ENCODE results near the gene UGT1A10.

UGT1A10 gene

DNA sequence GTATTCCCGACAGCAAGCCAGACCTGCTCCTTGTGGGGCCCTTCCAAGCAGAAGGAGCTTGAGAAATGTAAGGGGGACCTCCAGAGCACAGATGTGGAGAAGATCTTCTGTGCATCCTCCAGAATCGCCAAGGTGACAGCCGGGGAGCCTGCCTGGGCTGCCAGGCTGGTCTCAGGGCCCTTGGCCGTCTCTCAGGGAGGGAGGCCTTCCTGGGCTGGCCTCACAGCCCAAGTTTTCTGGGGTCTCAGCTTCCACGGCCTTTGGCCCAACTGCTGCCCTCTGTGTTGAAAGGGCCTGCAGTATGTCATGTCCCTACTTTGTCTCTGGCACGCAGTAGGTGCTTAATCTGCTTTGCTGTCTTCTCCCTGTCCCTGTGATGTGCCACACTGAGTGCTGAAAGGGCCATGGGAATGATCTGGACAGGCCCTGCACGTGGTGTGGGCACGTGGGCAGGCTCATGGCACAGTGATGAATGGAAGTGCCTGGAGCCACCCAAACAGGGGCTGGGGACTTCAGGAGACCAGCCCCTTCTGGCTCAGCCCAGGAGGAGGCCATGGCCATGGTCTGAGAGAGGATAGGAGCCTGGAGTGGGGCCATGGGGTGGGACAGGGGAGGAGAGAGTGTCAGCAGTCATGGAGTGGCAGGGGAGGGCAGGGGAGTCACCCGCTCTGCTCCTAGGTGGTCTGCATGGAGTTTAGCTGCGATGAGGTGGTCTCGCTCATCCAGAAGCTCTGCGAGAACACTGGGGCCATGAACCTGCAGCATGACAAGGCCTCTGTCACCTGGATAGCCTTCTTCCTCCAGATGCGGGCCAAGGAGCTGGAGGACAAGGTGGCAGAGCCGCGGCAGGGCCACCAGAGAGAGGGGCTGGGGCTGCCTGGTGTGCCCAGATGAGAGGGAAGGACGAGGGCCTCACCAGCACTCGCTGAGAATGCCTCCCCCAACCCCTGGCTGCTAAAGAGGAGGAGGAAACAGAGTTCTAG is 182.7 kb downstream of the UGT1A10 start:
- Histone ChIP-seq H3K9me3 (ENCODE audit: severe bottlenecking) (no peaks in the 10 kb centered on the region), H3K36me3 (ENCODE audit: low read depth) (no peaks in the 10 kb centered on the region), H3K4me3 (ENCODE audit: severe bottlenecking) (no peak overlapping the region), H3K27me3 (ENCODE audit: insufficient read depth, poor library complexity, severe bottlenecking) (no peaks in the 10 kb centered on the region), H3K4me1 (ENCODE audit: insufficient read depth, poor library complexity, severe bottlenecking) (no peaks in the 10 kb centered on the region), H3K27ac (ENCODE audit: poor library complexity, severe bottlenecking) (no peak overlapping the region)
- ATAC-seq (ENCODE audit: low read depth) (no peak), DNase-seq (ENCODE audit: low spot score) (peak; percentile 41)
- TF ChIP-seq, protein P1, sequence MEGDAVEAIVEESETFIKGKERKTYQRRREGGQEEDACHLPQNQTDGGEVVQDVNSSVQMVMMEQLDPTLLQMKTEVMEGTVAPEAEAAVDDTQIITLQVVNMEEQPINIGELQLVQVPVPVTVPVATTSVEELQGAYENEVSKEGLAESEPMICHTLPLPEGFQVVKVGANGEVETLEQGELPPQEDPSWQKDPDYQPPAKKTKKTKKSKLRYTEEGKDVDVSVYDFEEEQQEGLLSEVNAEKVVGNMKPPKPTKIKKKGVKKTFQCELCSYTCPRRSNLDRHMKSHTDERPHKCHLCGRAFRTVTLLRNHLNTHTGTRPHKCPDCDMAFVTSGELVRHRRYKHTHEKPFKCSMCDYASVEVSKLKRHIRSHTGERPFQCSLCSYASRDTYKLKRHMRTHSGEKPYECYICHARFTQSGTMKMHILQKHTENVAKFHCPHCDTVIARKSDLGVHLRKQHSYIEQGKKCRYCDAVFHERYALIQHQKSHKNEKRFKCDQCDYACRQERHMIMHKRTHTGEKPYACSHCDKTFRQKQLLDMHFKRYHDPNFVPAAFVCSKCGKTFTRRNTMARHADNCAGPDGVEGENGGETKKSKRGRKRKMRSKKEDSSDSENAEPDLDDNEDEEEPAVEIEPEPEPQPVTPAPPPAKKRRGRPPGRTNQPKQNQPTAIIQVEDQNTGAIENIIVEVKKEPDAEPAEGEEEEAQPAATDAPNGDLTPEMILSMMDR (IDR thresholded peaks at IDR 0.05; ENCODE audit: poor library complexity, severe bottlenecking): no peak

DNA sequence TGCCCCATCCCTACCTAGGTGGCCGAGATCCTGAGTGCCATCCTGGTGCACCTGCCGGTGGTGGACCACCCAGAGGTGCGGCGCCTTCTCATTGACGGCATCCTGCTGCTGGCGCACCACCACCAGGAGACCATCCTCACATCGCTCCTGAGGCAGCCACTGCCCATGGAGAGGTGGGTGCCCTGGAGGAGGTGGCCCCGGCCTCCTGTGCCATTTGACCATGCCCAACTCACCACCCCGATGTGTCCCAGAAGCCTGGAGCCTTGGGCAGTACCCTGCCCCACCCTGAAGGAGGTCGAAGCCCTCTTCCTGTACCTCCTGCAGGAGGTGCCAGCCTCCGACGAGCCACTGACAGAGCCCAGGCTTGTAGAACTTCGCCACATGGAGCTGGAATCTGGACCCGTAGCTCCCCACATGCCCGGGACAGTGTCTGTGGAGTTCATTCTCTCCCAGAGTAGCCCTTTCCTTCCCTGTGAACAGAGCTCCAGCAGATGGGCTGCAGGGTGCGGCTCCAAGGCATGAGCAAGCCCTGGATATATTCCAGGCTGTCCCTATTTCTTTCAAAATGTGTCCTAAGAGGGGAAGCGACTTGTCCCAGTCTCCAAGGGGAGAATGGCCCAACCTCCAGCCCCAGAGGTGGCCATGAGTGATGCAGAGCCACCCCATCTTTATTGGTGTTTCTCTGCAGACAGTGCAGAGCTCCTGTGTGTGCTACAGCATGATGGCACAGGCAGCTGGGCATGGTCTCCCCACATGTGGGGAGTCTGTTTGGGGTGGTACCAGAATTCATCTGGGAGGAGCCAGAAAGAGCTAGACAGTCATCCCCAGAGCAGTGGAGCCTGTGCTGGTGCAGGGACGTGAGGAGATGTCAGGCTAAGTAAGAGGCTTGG is 183.9 kb downstream of the UGT1A10 start:
- Histone ChIP-seq H3K4me1 (ENCODE audit: insufficient read depth, poor library complexity, severe bottlenecking) (no peaks in the 10 kb centered on the region), H3K27me3 (ENCODE audit: insufficient read depth, poor library complexity, severe bottlenecking) (no peaks in the 10 kb centered on the region), H3K36me3 (ENCODE audit: low read depth) (no peaks in the 10 kb centered on the region), H3K27ac (ENCODE audit: poor library complexity, severe bottlenecking) (no peak overlapping the region), H3K9me3 (ENCODE audit: severe bottlenecking) (no peaks in the 10 kb centered on the region), H3K4me3 (ENCODE audit: severe bottlenecking) (no peak overlapping the region)
- DNase-seq (ENCODE audit: low spot score): peak; percentile 38
- ATAC-seq (ENCODE audit: low read depth): no peak
- TF ChIP-seq, protein P1 (IDR thresholded peaks at IDR 0.05; ENCODE audit: poor library complexity, severe bottlenecking): no peak

DNA sequence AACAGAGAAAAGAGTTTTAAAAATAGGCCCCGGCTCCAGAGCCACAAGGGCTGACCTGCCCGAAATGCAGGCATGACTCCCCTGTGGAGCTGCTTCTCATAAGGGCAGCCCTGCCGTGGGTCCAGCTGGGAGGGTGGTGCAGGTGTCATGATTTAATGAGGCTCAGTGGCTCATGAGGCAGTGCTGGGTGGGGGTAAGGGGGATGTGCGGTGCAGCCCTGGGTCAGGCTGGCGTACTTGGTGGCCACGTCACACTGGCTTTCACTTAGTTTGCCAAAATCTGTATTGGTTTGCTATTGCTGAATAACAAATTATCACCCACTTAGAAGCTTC is 184.5 kb downstream of the UGT1A10 start:
- TF ChIP-seq, protein P1 (IDR thresholded peaks at IDR 0.05; ENCODE audit: poor library complexity, severe bottlenecking): no peak
- no peaks in the 10 kb centered on the region for H3K27me3 ChIP-seq (ENCODE audit: insufficient read depth, poor library complexity, severe bottlenecking)
- no peaks in the 10 kb centered on the region for H3K36me3 ChIP-seq (ENCODE audit: low read depth)

DNA sequence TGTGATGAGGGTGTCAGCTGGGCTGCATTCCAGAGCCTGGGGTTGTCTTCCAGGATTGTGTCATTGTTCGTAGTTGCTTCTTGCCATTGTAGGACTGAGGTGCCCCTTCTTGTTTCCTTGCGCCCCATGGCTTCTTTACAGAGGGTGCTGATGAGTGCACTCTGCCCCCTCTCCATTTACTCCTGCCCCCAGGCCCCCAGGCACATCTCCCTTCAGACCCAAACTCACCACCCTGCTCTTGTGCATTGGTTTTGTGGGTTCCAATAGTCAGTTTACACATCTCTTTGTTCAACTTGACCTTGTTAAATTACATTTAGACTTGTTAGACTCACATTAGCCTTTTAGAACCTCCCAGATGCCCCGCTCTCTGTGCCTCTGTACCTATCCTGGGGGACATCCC is 184.9 kb downstream of the UGT1A10 start:
- Histone ChIP-seq H3K4me3 (ENCODE audit: severe bottlenecking) (no peak overlapping the region), H3K4me1 (ENCODE audit: insufficient read depth, poor library complexity, severe bottlenecking) (no peaks in the 10 kb centered on the region), H3K9me3 (ENCODE audit: severe bottlenecking) (no peaks in the 10 kb centered on the region), H3K36me3 (ENCODE audit: low read depth) (no peaks in the 10 kb centered on the region), H3K27me3 (ENCODE audit: insufficient read depth, poor library complexity, severe bottlenecking) (no peaks in the 10 kb centered on the region), H3K27ac (ENCODE audit: poor library complexity, severe bottlenecking) (no peak overlapping the region)
- DNase-seq (ENCODE audit: low spot score) (peak; percentile 2), ATAC-seq (ENCODE audit: low read depth) (no peak)
- TF ChIP-seq, protein P1 (IDR thresholded peaks at IDR 0.05; ENCODE audit: poor library complexity, severe bottlenecking): no peak

More for the DNA sequence above, 184.5 kb downstream of the UGT1A10 start:
- H3K27ac ChIP-seq (ENCODE audit: poor library complexity, severe bottlenecking): no peak overlapping the region
- no peak for ATAC-seq (ENCODE audit: low read depth)
- no peak overlapping the region for H3K4me3 ChIP-seq (ENCODE audit: severe bottlenecking)
- H3K4me1 ChIP-seq (ENCODE audit: insufficient read depth, poor library complexity, severe bottlenecking): no peaks in the 10 kb centered on the region
- no peaks in the 10 kb centered on the region for H3K9me3 ChIP-seq (ENCODE audit: severe bottlenecking)
- DNase-seq (ENCODE audit: low spot score): peak; percentile 37
